Smooth muscle cell (in vitro differentiated cells): ENCODE data around the gene STPG1. TPM values are rescaled to one million over a fixed set of nuclear protein-coding genes. Genes with fewer than 3 reads are reported as not detected.

Experiments
- DNase-seq: peaks from one replicate; lab custom pipeline; 2025; ENCODE audit not compliant: unreplicated experiment; lab: John Stamatoyannopoulos, UW
- H2AFZ ChIP-seq: fragments of 200-600 bp; sonication (generic); 2 replicates; pipeline ENCODE4 v1.6.0; 2016; ENCODE audit warnings: antibody characterized with exemption, low read depth, mild to moderate bottlenecking
- H3F3A ChIP-seq: fragments of 200-600 bp; sonication (generic); 2 replicates; pipeline ENCODE4 v1.6.0; 2017; ENCODE audit warnings: antibody characterized with exemption, low read depth
- H3K27ac ChIP-seq: fragments of 200-600 bp; sonication (generic); 2 replicates; pipeline ENCODE4 v1.5.1; 2016; ENCODE audit warnings: low read depth, mild to moderate bottlenecking
- H3K27me3 ChIP-seq: fragments of 200-600 bp; sonication (generic); 2 replicates; pipeline ENCODE4 v1.6.1; 2016; ENCODE audit warnings: low read depth, mild to moderate bottlenecking
- H3K36me3 ChIP-seq: fragments of 200-600 bp; sonication (generic); 2 replicates; pipeline ENCODE4 v1.5.1; 2016; ENCODE audit warnings: low read depth
- H3K4me1 ChIP-seq: fragments of 200-600 bp; sonication (generic); 2 replicates; pipeline ENCODE4 v1.5.1; 2016; ENCODE audit warnings: low read depth
- H3K4me2 ChIP-seq: fragments of 200-600 bp; sonication (generic); 2 replicates; pipeline ENCODE4 v1.6.0; 2016; ENCODE audit warnings: mild to moderate bottlenecking
- H3K4me3 ChIP-seq: fragments of 200-600 bp; sonication (generic); 2 replicates; pipeline ENCODE4 v1.5.1; 2016; ENCODE audit warnings: mild to moderate bottlenecking
- H3K79me2 ChIP-seq: fragments of 200-600 bp; sonication (generic); 2 replicates; pipeline ENCODE4 v1.6.0; 2016; ENCODE audit warnings: low read depth, mild to moderate bottlenecking
- H3K9ac ChIP-seq: fragments of 200-600 bp; sonication (generic); 2 replicates; pipeline ENCODE4 v1.6.0; 2016; ENCODE audit warnings: low read depth
- H3K9me3 ChIP-seq: fragments of 200-600 bp; sonication (generic); replicated peaks from 2 replicates; pipeline ENCODE4 v1.5.1; 2016; ENCODE audit warnings: low read depth
- H4K20me1 ChIP-seq: fragments of 200-600 bp; sonication (generic); 2 replicates; pipeline ENCODE4 v1.6.0; 2016; ENCODE audit warnings: low read depth
- WGBS: methylation state at CpG from one replicate; pipeline ENCODE4 v1.1.7; 2016; ENCODE audit warnings: low lambda C conversion rate; 5-methylcytosine and 5-hydroxymethylcytosine counted together
- polyA plus RNA-seq: library from polyadenylated mRNA; unstranded; fragments of >200 nt; fragmentation: Nextera tagmentation; extraction: Ambion mirVana; gene quantifications from 2 replicates; pipeline ENCODE4 v1.2.1, GENCODE V29; 2016
- total RNA-seq: library from RNA; depleted of rRNA; stranded (reverse); fragments of >200 nt; gene quantifications from 2 replicates; pipeline ENCODE4 v1.2.3, GENCODE V29; 2014
- TF ChIP-seq, protein P1 (sequence below): fragments of 200-600 bp; sonication (generic); IDR thresholded peaks from 2 replicates; pipeline ENCODE4 v1.5.1; 2017; ENCODE audit warnings: borderline replicate concordance, mild to moderate bottlenecking, antibody characterized with exemption; ENCODE audit not compliant: insufficient read depth, poor library complexity, severe bottlenecking

Gene STPG1
- total and polyA plus RNA-seq, 2 experiments from 2014 or later: 4.9 to 6.8 TPM

GRCh38 chr1:24357038-24357437 is 56.5 kb downstream of the STPG1 start:
- H3K4me3 ChIP-seq: no peak overlapping the region
- no peaks in the 10 kb centered on the region for H3K36me3 ChIP-seq
- 95% methylated on average over 7 of the region's 7 CpGs for WGBS
- no peak overlapping the region for H2AFZ ChIP-seq
- no peak overlapping the region for H3K27ac ChIP-seq
- H4K20me1 ChIP-seq: no peaks in the 10 kb centered on the region
- TF ChIP-seq, protein P1, sequence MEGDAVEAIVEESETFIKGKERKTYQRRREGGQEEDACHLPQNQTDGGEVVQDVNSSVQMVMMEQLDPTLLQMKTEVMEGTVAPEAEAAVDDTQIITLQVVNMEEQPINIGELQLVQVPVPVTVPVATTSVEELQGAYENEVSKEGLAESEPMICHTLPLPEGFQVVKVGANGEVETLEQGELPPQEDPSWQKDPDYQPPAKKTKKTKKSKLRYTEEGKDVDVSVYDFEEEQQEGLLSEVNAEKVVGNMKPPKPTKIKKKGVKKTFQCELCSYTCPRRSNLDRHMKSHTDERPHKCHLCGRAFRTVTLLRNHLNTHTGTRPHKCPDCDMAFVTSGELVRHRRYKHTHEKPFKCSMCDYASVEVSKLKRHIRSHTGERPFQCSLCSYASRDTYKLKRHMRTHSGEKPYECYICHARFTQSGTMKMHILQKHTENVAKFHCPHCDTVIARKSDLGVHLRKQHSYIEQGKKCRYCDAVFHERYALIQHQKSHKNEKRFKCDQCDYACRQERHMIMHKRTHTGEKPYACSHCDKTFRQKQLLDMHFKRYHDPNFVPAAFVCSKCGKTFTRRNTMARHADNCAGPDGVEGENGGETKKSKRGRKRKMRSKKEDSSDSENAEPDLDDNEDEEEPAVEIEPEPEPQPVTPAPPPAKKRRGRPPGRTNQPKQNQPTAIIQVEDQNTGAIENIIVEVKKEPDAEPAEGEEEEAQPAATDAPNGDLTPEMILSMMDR: no peak
- H3K9me3 ChIP-seq: no peaks in the 10 kb centered on the region
- H3K27me3 ChIP-seq: no peaks in the 10 kb centered on the region
- no peaks in the 10 kb centered on the region for H3K79me2 ChIP-seq
- H3K4me2 ChIP-seq: no peak overlapping the region
- no peak overlapping the region for H3K9ac ChIP-seq
- H3K4me1 ChIP-seq: no peaks in the 10 kb centered on the region
- no peaks in the 10 kb centered on the region for H3F3A ChIP-seq
- DNase-seq: no peak

DNA sequence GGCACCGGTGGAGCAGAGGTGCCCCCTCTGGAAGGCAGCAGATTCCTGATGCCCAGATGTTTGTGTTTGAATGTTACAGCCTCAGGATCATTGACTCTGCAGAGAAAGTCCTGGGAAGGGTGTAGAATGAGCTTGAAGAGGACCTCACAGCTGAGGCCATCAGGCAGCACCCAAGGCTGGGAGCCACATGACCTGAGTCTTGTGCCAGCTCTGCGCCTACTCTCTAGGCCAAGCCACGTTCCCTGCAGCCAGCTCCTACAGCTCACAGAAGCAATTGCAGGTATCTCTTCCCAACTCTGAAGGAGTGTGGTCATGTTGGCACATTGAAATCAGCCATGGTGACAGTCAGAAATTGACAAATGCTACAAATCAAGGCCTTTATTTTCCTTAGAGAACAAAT is 58.1 kb downstream of the STPG1 start:
- H3K27me3 ChIP-seq: no peaks in the 10 kb centered on the region
- no peak overlapping the region for H3K4me3 ChIP-seq
- no peaks in the 10 kb centered on the region for H3K36me3 ChIP-seq
- H3F3A ChIP-seq: no peaks in the 10 kb centered on the region
- H3K79me2 ChIP-seq: no peaks in the 10 kb centered on the region
- no peak overlapping the region for H3K27ac ChIP-seq
- no peaks in the 10 kb centered on the region for H3K9me3 ChIP-seq
- no peak overlapping the region for H3K9ac ChIP-seq
- no peak for DNase-seq
- no peaks in the 10 kb centered on the region for H4K20me1 ChIP-seq
- H2AFZ ChIP-seq: no peak overlapping the region
- H3K4me1 ChIP-seq: no peaks in the 10 kb centered on the region
- TF ChIP-seq, protein P1: no peak
- WGBS: 91% methylated on average over 3 of the region's 3 CpGs
- no peak overlapping the region for H3K4me2 ChIP-seq

DNA sequence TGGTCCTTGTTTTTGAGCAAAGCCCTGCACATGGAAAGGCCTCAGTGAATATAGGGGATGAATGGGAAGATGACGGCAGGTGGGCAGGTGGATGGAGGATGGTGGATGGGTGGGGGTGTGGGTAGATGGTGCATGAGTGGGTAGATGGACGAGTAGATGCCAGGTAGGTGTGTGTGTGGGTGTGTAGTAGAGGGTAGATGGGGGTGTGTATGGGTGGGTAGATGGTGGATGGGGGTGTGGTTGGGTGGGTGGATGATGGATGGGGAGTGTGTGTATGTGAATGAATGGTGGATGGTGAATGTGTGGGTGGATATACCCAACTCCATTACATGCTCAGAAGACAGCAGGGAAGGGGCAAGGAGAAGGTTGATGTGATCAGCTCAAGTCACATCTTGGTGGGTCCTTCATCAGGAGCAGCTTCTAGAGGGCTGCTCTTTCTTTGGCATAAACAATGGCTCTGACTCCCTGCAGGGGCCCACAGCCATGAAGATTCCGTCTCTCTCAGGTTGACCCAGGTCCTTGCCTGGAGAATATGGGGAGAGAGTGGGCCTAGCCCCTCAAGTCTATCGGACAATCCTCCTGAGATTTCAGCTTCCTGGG is 60.2 kb downstream of the STPG1 start:
- H3K79me2 ChIP-seq: no peaks in the 10 kb centered on the region
- H3K27me3 ChIP-seq: no peaks in the 10 kb centered on the region
- H2AFZ ChIP-seq: no peak overlapping the region
- TF ChIP-seq, protein P1: no peak
- H3K4me2 ChIP-seq: no peak overlapping the region
- H3K27ac ChIP-seq: no peak overlapping the region
- H3K4me3 ChIP-seq: no peak overlapping the region
- H3K36me3 ChIP-seq: no peaks in the 10 kb centered on the region
- H4K20me1 ChIP-seq: no peaks in the 10 kb centered on the region
- H3K9ac ChIP-seq: no peak overlapping the region
- H3K9me3 ChIP-seq: no peaks in the 10 kb centered on the region
- no peaks in the 10 kb centered on the region for H3K4me1 ChIP-seq
- 100% methylated on average over 4 of the region's 4 CpGs for WGBS
- H3F3A ChIP-seq: no peaks in the 10 kb centered on the region
- DNase-seq: no peak
